NCI-H345 treated with DMSO at 0.1 percent for 48 hours (cell line): ENCODE measurements around the gene TLR5.

Source experiments
- DNase-seq: peaks from one replicate; lab custom pipeline; 2025; ENCODE audit not compliant: unreplicated experiment; lab: John Stamatoyannopoulos, UW

TLR5 gene

DNA sequence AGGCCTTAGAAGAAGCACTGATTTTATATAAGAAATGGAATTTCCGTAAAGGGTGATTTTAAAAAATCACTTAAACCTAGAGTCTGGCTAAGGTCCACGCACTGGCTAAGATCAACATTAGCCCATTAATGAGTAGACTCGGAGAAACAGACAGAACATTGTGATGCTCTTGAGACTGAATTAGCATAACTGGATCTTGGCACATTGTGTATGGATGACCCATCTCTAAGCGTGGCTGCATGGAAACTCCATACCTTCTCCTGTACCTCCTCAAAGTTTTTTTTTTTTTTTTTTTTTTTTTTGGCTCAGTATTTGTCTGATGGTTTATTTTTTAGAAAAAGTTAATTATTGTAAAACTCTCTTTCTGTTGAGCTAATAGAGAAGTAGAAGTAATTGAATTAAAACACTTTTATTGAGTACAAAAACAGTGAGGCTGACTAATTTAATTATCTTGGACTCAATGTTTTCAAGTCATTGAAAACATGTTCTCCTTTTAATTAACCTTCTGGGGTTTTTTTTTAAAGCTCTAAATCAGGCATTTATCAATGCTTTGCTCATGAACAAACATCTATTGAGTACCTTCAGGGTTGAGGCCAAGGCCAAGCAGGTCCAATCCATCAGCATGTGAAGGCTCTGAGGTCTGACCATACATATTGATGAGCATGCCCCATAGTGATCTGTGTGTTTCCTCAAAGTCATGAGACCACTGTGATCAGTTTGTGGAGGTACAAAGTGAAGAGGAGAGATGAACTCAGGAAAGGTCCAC, 74.0 kb downstream of the TLR5 start:
- DNase-seq = no peak

DNA sequence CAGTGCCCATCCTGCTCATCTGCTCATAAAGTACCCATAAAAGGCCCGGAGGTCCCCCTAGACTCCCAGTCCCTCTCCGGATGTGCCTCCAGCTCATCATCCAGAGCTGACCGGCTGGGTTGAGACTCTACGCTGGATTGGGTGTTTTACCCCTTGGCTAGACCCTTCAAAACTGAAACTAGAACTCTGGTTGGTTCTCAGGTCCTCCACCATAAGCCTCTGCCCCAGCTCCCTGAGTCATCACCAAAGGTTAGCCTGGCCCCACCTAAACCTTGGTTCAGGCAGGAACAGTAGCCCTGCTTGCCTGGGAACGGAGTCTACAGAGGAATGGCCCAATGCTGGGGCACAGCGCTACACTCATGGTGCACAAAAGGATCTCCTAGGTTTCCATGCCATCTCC, 75.1 kb downstream of the TLR5 start:
- DNase-seq = no peak

DNA sequence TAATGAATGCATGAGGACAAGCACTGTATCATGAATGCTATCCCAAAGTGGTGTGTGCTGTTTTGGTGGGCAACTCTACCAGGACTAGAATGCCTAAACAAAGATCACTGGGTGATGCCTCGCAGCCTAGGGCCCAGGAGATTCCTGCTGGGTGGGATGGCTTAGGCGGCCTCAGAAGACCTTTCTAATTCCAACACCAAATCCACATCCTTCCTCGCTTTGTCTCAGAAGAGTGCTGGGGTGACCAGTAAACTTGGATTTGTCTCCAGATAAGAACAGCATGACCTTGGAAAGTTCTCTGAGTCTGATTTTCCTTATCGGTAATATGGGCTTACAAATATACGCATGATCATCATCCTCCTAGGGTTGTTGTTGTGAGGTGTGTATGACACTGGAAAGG, 76.6 kb downstream of the TLR5 start:
- DNase-seq = no peak

DNA sequence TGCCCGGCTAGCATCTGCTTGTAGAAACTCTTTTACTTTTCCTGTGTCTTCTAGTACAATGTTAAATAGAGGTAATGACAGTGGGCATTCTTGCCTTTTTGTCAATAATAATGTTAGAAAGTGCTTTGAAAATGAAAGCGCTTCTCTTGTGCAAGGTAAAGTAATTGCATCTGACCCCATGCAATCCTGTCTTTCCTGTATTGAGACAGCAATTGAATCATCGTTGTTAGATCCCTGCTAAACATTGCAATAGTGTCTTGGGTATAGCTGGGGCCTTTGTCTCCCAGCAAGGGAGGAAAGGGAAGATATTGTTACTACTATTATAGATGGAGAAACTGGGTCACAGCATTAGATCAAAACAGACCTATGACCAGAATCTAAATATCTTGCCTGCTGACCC, 80.9 kb downstream of the TLR5 start:
- no peak for DNase-seq

DNA sequence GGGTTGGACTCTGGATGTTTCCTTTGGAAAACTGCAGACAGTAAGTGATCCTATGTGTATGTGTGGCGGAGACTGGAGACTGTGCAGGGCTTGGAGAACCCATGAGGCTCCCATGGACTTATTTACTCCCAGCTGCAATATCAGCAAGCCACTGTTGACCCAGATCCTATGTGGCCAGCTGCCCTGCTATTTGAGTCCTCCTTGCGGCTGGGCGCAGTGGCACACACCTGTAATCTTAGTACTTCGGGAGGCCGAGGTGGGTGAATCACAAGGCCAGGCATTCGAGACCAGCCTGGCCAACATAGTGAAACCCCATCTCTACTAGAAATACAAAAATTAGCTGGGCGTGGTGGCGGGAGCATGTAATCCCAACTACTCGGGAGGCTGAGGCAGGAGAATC, 83.5 kb downstream of the TLR5 start:
- DNase-seq = no peak
